Subcutaneous adipose tissue (tissue), 4 donors: Measurements from ENCODE around the gene JAZF1. TPM values are rescaled to one million over a fixed set of nuclear protein-coding genes. Genes with fewer than 3 reads are reported as not detected.

ENCODE experiments used
- CTCF ChIP-seq: fragments of 450-650 bp; IDR thresholded peaks from one replicate; pipeline ENCODE4 v1.5.1; 2016; ENCODE audit warnings: low read depth, mild to moderate bottlenecking, control low read depth, antibody characterized with exemption, moderate library complexity
- total RNA-seq, 4 donors: library from RNA; depleted of rRNA; stranded (reverse); fragments of >200 nt; gene quantifications; one replicate each; pipeline ENCODE4 v1.1.0, GENCODE V29; 2016

JAZF1 gene
- total RNA-seq, 4 donors from 2014 or later: 12.6 to 35.9 (median 23.2) TPM

- TF ChIP-seq CTCF: no peak
Measured at GRCh38 chr7:27914409-27914808, 266.2 kb downstream of the JAZF1 start.

GRCh38 chr7:27912751-27913150 lies 267.8 kb downstream of the JAZF1 start:
- TF ChIP-seq CTCF: no peak

GRCh38 chr7:27911920-27912319 lies 268.7 kb downstream of the JAZF1 start:
- no peak for TF ChIP-seq CTCF

- TF ChIP-seq CTCF: no peak
Measured at GRCh38 chr7:27910326-27910725, 270.3 kb downstream of the JAZF1 start.

- no peak for TF ChIP-seq CTCF
Measured at GRCh38 chr7:27908534-27909165, 271.9 kb downstream of the JAZF1 start.

- no peak for TF ChIP-seq CTCF
Measured at GRCh38 chr7:27906385-27907091, 274.1 kb downstream of the JAZF1 start.

- TF ChIP-seq CTCF: no peak
Measured at GRCh38 chr7:27905951-27906350, 274.6 kb downstream of the JAZF1 start.
